Activated effector memory CD4-positive, alpha-beta T cell treated with anti-CD3 and anti-CD28 coated beads, Interleukin-2, amount 50 U/mL, for 16 hours (primary cell): ENCODE measurements around the gene CSTPP1.
"Not testable (repeated sequence)": the region's sequence is repeated elsewhere in the genome, so short reads cannot be mapped to it uniquely, and the experiment has no call there.

Experiments
- DNase-seq: peaks from one replicate; pipeline ENCODE4 v3.0.0-alpha.2; 2020

CSTPP1 gene

DNA sequence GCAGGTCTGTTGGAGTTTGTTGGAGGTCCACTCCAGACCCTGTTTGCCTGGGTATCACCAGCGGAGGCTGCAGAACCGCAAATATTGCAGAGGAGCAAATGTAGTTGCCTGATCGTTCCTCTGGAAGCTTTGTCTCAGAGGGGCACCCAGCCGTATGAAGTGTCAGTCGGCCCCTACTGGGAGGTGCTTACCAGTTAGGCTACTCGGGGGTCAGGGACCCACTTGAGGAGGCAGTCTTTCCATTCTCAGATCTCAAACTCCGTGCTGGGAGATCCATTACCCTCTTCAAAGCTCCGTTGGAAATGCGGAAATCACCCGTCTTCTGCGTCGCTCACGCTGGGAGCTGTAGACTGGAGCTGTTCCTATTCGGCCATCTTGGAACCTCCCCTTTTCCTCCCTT lies 61.2 kb downstream of the CSTPP1 start:
- DNase-seq: not testable (repeated sequence)

DNA sequence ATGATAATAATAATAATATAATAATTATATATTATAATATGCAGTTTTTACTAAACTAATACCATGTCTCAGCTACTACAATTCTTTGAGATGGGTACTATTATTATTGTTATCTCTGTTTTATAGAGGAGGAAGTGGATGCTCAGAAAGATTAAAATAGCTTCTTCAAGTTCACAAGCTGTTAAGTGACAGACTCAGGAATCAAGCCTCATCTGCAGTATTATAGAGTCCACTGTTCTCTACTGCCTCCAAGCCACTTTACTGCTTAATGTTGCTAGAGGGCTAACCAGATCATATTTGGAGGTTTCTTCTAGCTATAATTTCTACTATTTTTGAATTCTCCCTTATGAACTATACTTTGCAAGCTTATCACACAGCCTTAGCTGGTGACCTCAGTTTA lies 62.7 kb downstream of the CSTPP1 start:
- no peak for DNase-seq

DNA sequence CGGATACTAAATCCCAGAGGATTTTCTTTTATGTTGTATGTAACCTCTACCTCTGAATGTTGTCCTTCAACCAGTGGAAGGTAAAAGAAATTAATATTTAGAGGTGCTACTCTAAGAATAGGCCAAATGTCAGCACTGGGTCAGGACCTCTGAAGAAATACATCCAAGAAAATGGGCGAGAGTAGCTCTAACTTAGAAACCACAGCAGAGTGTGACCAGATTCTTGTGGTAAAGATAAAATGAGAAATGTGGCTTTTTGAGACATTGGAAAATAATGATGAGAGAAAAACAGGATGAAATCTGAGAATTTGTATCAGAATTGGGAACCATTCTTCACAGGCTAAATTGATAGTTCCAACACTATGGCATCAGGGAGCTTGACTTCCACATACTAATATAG lies 63.5 kb downstream of the CSTPP1 start:
- DNase-seq: no peak

DNA sequence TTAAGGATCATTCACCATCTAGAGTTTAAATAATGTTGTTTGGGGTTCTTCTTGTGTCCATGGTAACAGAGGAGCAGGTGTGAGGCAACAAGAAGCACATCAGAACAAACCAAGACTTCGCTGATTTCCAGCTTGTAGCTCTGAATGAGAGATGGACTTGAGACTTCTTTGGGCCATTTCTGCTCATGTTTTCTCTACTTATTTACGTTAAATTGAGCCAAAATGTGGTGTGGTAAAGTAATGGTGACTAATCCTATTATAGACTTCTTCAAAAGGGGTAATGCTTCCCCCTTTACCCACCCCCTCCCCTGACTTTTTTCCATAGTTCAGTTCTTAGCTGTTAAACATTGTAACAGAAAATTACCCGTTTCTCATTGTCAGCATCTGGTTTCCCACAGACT lies 65.2 kb downstream of the CSTPP1 start:
- no peak for DNase-seq

DNA sequence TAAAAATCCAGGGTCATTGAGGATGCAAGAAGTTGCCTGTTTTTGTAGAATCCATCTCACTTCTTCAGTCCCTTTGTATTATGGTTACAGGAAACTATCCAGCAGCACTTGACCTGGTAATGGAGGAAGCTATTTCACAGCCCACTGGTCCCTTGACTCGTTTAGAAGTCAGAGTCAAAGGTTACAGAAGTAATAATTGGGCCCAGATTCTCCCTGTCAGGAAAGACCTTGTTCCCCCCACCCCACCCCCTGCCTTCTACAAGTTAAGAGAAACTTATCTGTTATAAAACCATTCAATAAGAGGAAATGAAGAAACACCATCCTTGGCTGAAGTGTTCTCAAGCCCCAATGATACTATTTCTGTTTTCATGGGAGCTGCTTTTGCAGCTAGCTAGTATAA lies 65.8 kb downstream of the CSTPP1 start:
- DNase-seq: no peak

DNA sequence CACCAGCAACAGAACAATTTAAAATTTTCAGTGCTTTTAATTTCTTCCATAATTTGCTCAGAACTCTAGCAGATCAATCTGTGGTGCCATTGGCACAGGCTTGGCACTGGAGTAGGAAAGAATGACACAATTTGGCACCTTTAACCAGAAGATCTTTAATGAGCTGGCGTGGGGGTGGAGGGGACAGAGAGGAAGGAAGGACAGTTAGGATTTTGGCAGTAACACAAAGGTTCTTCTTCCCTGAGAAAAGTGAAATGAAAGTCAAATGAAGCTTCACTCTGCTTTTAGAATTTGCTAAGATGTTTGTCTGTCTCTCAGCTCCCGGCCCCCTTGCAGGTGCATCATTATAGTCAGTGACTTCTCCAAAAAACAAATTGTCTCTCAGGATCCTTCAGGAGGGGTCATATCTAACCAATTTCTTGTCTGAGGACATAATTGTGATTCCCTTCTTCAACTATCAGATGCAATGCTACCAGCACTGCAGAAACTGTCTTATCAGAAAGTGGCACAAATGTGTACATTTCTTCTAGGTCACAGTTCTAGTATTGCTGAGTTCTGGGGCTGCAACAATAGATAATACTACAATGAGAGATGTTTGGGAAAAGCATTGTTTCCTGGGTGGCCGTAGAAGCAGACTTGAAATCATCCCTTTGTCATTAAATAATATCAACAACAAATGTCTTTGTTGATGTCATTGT lies 66.8 kb downstream of the CSTPP1 start:
- no peak for DNase-seq

DNA sequence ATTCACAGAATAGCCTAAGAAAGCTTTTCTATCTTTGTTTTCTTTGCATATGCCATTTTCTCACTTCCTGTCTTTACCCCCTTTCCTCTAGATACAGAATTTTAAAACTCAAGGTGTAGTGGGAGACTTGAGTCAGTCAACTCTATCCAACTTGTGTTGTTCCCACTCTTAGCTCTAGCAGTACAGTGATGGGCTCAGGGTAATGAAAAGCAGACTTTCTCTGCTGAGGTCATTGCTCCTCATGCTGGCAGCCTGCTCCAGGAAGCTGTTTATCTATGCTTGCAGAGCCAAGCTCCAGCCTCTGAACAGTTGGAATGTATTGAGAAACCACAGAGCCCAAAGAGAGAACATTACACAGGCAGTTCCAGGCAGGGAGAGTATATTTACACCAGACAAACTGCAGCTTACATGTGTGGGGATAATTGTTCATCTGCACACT lies 68.1 kb downstream of the CSTPP1 start:
- DNase-seq: no peak

DNA sequence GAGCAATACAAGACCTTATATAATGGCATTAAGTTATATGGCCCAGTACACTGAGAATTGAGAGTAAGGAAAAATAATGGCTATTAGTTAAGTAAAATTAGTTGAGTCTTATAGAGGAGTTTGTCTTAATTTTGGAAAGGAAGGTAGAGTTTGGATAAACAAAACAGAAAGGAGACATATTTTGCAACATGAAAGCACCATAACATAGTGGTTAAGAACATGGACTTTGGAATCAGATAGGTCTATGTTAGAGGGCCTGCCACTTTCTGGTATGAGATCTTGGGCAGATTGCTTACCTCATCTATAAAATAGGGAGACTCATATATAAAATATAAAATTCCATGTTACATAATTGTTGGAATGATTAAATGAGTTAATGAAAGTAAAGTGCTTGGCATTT lies 68.9 kb downstream of the CSTPP1 start:
- DNase-seq: no peak

DNA sequence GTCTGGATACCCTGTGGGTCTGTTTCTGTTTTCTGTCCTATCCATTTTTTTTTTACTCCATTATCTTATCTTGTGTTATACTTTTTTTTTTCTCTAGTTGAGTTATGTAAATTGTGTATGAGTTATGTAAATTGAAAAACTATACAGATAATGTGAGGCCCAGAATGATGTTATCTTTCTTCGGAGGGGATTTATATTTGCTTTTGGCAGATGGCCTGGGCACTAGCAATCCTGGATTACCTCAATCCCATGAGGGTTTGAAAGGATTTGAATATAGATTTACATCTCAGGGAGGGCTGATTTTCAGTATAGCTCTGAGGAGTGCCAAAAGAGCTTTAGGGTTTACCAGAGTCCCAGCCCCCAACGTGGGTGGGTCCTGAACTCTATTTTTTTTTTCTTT lies 71.0 kb downstream of the CSTPP1 start:
- DNase-seq: no peak

DNA sequence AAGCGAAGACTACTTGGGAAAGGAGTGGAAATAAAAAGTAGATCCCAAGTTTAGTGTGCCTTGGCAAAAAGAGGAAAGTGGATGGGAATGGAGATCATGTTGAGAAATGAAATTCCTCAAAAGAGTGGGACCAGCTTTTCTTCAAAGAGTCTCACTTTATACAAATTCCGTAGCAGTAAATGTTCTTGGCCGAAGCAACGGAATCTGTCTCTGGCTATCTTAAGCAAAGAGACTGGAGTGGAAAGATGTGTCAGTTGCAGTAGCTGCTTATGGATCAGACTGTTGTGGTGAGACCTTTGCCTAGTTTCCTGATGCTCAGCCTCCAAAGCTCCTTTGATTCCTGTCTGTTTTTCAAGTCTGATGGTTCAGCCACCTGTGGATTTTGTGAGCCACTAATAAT lies 73.6 kb downstream of the CSTPP1 start:
- no peak for DNase-seq

DNA sequence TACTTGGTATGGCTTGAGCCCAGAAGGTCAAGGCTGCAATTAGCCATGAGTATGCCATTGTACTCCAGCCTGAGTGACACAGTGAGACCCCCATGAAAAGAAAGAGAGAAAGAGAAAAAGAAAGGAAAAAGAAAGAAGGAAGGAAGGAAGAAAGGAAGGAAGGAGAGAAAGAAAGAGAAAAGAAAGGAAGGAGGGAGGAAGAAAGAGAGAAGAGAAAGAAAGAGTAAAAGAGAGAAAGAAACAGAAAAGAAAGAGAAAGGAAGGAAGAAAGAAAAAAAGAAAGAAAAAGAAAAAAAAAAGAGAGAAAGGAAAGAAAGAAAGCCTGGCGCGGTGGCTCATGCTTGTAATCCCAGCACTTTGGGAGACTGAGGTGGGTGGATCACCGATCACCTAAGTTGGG lies 77.5 kb downstream of the CSTPP1 start:
- no peak for DNase-seq

DNA sequence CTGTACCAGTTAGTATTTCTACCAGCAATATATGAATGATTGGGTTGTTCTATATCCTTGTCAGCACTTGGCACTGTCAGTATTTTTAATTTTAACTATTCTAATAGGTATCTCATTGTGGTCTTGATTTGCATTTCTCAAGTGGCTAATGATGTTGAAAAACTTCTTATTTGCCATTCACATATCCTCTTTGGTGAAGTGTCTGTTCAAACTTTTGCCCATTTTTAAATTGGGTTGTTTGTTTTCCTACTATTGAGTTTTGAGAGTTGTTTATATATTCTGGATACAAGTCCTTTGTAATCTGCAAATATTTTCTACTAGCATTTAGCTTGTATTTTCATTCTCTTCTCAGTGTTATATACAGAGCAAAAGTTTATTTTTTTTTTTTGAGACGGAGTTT lies 82.1 kb downstream of the CSTPP1 start:
- DNase-seq: no peak

DNA sequence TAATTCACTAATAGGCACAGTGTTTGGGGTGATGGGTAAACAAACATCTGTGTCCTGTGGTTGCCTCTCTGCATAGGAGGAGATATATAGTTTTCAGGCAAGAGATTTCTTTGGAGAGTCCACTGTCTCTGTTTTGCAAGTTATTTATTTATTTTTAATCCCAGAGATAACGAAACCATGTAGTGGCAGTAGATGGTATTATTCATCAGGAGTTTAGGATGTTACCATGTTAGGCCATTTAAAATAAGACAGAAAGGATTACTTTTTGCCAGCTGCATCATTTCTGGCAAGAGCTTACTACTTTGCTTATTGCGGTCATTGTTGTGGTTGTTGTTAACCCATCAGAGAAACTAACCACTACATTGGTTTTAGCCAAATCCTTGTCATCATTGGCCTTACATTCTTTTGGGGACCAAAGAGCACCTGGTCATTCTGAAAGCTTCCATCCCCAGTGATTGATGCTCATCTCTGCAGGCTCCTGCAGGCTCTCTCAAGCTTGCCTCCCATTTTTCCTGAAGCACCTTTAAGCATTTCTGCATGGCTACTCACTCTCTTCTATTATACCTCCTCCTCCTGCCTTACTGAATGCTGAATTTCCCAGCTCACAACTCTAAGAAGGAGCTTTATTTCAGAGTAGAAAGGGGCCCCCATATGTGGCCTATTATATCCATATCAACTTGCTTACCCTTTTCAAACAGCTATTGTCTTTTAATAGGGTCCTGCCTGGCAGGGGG lies 84.4 kb downstream of the CSTPP1 start:
- no peak for DNase-seq

DNA sequence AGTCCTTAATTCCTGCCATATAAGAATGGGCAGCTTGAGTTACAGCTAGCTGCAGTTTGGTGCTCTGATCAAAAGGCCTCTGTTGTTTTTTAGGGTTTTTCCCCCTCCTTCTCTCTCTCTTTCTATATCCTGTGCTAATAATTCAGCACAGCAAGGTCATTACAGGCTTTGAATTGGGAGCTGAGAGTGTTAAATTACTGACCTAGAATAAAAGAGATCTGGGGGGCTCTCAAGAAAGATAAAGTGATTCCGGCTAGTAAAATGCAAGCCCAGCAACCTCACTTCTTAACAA lies 84.9 kb downstream of the CSTPP1 start:
- DNase-seq: no peak

DNA sequence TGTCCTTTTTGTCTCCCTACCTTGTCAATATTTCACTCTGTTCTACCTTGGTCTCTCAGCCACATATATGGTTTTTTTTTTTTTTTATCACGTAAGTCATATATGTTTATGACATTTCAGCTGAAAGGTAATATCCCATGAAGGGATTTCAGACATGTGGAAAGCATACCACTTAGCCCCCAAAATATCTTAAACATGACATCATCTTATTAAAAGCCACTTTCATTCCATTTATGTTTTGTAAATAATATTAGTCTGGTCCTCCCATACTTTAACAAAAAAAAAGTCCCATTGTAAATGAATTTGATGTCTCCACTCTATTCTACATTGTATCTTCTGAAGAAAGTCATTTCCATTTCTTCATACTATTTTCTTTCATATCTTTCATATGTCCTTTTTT lies 85.4 kb downstream of the CSTPP1 start:
- no peak for DNase-seq

DNA sequence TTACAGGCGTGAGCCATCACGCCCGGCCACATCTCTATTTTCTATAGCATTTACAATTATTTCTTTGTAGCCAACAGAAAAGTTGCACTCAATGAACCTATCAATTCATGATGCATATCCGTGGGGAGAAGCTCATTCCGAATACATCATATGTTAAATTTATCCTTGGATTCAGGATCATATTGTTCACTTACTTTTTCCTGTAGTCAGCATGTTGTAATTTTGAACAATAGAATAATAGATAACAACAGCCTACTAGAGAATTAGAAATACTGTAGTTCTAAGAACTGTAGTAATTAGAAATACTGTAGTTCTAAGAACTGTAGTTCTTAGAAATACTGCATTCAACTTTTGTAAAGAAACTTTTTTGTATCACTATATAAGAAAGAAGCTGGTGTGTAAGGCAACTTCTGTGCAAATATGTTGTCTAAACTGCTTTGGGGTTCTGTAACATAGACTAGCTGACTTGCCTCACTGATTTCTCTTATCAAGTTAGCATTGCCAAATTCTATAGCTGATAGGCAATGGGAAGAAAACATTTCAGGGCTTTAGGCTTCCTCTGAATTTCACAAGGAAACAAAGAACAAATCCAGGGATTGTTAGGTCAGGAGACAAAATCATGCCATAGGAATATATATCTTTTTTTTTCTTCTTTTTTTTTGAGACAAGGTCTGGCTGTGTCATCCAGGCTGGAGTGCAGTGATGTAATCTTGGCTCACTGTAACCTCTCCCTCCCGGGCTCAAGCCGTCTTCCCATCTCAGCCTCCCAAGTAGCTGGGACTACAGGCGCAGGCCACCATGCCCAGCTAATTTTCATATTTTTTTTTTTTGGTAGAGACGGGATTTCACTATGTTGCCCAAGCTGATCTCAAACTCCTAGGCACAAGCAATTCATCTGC lies 91.9 kb downstream of the CSTPP1 start:
- no peak for DNase-seq

DNA sequence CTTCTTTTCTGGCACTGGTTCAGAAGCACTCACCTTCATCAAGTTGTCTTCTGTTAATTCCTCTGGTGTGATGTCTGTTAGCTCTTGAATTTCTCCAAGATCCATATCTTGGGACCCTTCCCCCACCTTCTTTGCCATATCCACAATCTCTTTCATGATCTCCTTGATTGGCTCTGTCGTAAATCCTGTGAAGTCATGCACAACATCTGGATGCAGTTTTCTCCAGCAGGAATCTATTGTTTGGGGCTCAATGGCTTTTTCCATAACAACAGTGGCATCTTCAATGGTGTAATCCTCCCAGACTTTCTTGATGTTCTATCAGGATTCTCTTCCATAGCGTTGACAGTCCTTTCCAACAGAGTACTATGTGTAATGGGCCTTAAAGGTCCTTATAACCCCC lies 96.9 kb downstream of the CSTPP1 start:
- no peak for DNase-seq

DNA sequence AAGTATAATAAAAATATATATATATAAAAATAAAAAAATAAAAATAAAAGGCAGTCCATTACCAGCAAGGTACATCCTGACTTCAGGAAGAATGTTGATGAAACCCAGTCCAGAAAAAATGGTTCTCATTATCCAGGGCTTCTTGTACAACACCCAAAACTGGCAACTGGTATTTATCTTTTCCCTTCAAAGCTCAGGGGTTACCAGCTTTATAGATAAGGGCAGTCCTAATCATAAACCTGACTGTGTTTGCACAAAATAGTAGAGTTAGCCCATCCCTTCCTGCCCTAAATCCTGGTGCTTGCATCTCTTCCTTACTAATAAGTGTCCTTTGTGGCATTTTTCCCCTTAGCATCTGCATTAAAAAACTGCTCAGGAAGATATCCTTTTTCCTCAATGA lies 97.5 kb downstream of the CSTPP1 start:
- DNase-seq: no peak

DNA sequence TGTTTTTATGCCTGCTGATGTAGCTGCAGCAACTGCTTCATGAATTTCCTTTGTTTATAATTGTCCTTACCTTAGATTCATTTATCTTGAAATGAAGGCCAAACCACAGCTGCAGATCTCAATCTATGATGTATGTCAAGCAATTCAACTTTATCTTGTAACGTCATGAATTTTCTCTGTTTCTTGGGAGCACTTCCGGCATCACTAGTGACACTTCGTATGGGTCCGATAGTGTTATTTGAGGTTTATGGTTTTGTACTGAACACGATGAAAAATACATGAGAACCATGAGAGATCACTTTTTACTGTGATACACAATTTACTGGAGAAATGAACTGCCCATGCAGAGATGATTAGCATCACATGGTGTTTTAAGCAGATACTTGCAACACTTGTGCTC lies 98.5 kb downstream of the CSTPP1 start:
- DNase-seq: no peak

DNA sequence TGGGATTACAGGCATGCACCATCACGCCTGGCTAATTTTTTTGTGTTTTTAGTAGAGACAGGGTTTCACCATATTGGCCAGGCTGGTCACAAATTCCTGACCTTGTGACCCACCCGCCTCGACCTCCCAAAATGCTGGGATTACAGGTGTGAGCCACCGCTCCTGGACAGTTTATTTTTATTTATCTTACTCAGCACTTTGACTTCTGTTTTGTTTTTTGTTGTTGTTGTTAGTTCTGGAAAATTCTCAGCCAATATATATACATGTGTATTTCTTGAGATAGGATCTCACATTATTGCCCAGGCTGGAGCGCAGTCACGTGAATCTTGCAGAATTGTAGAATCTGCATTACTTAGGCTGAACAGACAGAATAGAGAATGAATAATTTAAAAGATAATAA lies 107.6 kb downstream of the CSTPP1 start:
- DNase-seq: no peak

DNA sequence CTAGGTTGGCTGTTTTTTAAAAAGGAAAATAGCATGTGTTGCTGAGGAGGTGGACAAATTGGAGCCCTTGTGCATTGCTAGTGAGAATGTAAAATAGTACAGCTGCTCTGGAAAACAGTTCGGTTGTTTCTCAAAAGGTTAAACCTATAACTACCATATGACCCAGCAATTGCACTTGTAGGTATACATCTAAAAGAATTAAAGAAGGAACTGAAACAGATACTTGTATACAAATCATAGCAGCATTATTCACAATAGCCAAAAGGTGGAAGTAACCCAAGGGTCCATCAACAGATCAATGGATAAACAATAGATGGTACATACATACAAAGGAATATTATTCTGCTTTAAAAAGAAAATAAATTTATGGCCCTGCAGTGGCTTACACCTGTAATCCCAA lies 111.4 kb downstream of the CSTPP1 start:
- no peak for DNase-seq

DNA sequence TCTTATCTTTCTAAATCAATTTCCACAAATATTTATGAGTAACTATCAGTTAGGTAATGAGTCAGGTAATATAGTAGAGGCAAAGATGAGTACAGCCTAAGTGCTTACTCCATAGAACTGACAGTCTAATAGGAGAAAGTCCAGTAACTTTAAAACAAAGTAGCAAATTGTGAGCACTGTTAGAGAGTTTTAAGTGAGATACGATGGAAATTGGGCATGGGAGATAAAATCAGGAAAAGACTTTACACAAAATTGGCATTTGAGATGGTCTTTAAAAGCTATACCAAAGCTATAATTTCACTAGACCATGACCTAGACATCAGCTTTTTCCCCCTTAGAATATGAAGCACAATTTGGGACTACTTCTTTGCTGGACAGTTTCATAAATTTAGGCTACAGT lies 113.7 kb downstream of the CSTPP1 start:
- no peak for DNase-seq

DNA sequence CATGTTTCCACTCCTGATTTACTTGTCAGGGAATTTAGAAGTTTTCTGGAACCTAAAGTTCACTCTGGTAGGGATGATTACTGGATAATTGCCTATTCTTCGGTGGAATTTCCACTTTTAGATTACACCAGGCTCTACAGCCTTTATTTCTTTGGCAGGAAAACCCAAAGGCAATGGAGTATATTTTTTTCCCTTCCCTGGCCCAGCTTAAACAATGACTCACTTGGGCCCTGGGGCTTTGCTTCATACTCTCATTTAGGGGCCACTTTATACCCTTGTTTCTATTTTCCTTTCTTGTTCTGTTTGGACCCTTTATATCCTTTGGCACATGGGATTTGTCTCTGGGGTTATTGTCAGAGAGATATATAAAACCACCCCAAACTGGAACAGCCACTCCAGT lies 114.7 kb downstream of the CSTPP1 start:
- no peak for DNase-seq

DNA sequence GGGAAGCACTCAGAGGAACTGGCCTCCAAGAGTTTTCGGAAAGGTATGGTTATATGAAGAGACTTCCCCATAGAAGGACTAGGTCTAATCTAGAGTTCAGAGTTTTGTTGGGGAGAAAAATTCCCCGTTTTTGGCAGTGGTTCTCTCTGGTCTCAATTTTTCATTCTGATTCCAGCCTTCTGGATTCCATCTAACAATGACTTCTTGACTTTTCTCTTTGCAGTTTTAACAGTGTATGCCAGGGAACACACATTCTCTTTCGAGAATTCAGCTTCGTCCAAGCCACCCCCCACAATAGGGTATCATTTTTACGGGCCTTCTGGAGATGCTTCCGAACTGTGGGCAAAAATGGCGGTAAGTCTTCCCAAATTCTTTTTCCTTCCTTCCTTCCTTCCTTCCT lies 115.6 kb downstream of the CSTPP1 start:
- DNase-seq: no peak
